ENCODE results near the gene SLC25A18.
A peak's percentile ranks its signal among the peaks of the same experiment; 100 is the strongest.

SLC25A18 gene

DNA sequence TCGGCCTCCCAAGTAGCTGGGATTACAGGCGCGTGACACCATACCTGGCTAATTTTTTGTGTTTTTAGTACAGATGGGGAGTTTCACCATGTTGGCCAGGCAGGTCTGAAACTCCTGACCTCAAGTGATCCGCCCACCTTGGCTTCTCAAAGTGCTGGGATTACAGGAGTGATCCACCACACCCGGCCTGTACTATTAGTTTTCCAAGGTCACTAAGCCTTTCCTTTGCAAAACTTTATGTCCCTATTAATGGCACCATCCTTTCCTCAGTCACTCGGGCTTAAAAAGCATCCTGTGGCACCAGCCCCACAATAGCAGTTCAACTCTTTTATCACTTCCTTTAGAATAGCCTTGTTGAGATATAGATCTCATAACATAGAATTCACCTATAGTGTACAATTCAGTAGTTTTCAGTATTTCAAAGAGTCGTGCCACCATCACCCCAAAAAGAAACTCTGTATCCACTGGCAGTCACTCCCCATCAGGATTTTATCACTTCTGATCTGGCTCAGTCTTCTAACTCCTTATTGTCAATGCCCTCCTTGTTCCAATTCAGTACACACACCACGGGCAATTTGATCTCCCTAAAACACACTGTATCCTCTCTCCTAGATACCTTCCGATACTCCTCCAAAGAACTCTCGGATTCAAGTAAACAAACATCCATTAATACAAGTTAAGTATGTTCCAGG, 74.3 kb downstream of the SLC25A18 start:
- in situ Hi-C loops (cut with HindIII; ENCODE audit: low pct_ligation_motif_present, low pct_unique_long_range_greater_than_20kb, low sequenced_read_pairs) = no loop called here
- no peak for DNase-seq

DNA sequence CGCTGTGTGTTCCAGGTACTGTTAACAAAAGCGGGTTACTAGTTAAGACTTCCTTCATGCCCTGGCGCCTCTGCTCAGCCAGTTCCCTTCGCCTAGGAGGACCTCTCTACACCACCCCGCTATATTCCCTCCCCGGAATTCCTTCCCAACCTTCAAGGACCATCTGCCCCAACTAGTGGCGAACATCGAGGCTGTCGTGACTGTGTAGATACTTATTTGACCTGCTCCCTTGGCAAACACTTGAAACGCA, 74.8 kb downstream of the SLC25A18 start:
- DNase-seq = peak; percentile 69
- in situ Hi-C loops (cut with HindIII; ENCODE audit: low pct_ligation_motif_present, low pct_unique_long_range_greater_than_20kb, low sequenced_read_pairs) = no loop called here

DNA sequence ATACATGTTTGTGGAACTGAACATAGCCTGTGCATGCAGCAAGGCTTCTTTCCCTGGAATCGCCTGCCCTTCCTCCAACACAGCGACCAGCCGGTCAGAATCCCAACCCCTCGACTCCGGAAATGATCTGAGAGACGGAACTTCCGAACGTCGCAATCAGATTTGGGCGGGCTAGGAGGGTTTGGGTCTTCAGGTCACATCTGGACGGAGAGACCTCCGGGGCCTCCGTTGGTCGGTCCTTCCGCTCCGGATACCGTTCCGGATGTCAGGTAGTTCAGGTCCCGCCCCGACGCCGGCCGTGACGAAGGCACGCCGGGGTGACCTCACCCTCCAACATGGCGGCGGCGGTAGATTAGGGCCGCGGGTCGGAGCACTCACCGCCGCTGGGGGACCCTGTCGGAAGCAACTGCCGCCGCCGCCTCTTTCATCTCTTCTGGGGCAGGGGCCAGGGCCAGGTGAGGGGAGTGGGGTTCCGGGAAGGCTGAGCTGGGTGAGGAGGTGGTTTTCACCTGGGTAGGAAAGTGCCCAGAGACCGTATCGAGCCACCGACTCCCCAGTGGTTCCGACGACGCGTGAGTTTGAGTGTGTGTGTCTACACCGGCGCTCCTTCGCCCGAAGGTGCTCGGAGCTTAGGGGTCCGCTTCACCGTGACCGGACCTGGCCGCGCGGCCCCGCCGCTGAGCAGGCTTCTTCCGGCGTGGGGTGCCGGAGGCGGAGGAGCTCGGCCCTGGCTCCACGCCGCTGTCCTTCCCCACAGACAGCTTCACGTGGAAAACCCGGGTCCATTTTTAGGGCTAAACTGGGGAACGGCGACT, 75.3 kb downstream of the SLC25A18 start, which contains the start of gene BCL2L13:
Gene BCL2L13 (plus strand): TSS at position 326 of the 815 bp plus-strand sequence. CDS start 16,955 bp downstream, outside the sequence.
- in situ Hi-C loops (cut with HindIII; ENCODE audit: low pct_ligation_motif_present, low pct_unique_long_range_greater_than_20kb, low sequenced_read_pairs) = no loop called here

DNA sequence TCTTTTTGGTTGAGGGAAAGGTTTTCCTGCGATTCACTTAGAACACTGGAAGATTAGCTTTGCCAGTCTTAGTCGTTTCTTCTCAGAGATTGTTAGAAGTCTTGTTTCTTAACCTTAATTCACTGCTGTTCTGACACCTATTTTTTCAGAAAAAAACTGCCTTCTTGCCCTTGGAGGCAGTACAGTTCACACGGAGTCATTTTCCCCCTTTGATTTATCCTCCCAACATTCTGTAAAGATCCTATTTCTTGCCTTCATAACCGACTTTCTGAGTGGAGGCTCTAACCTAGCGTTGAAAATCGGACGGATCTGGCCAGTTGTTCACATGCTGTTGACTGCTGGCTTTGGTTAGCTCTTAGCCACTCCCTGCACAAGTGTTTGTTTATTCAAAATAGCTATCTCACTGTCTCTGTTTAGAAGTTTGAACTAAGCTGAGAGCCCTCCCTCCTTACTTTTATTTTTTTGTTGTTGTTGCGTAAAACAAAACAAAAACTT, 76.0 kb downstream of the SLC25A18 start:
- peak; percentile 45 for DNase-seq
- in situ Hi-C loops (cut with HindIII; ENCODE audit: low pct_ligation_motif_present, low pct_unique_long_range_greater_than_20kb, low sequenced_read_pairs) = no loop called here

More for the DNA sequence above, 75.3 kb downstream of the SLC25A18 start, which contains the start of gene BCL2L13:
- DNase-seq = peak; percentile 86
